Measurements from ENCODE around the gene DUSP21.

The DUSP21 gene

GRCh38 chrX:44891642-44892041, 47.8 kb downstream of the DUSP21 start:
- no peak for TF ChIP-seq CTCF (IDR thresholded peaks at IDR 0.05; ENCODE audit: control insufficient read depth, insufficient read depth, low read depth, low read length, missing control alignments)
- no peak for DNase-seq (ENCODE audit: low read depth)
- no peak overlapping the region for H3K4me3 ChIP-seq (ENCODE audit: control insufficient read depth, low read depth, low read length)
